K562 (cell line): ENCODE measurements around the gene ATP4B. TPM values are rescaled to one million over a fixed set of nuclear protein-coding genes. Genes with fewer than 3 reads are reported as not detected.

Experiments
- ATAC-seq: fragments of 200-7000 bp; cut with Tn5 transposase; 3 replicates; pipeline ENCODE4 v1.9.1; 2020; ENCODE audit warnings: moderate library complexity
- BruUV-seq: library from RNA; stranded (reverse); fragments of 400-500 nt; replicated peaks from 2 replicates; lab custom pipeline; 2021; lab: Mats Ljungman, UMichigan
- CTCF ChIA-PET: fragments of 300-600 bp; formaldehyde crosslinking; extraction: SDS; loops from one replicate; lab custom pipeline; 2021; ENCODE audit warnings: low intra/inter-chr PET ratio; lab: Yijun Ruan, JAX
- POLR2A ChIA-PET: fragments of 300-600, 350-650 bp; sonication (Branson Sonifier 250); formaldehyde crosslinking; extraction: SDS; loops from one replicate; lab custom pipeline; 2021; ENCODE audit warnings: antibody characterized with exemption, inconsistent platforms; lab: Yijun Ruan, JAX
- DNase-seq, 4 experiments: peaks; one replicate each; pipeline versions ENCODE4 v3.0.0 to v3.0.0-alpha.2; 2011 to 2018; ENCODE audit warnings: low spot score in 3 of 4, mixed read lengths in 3 of 4; ENCODE audit errors: extremely low read depth in 1 of 4
- FAIRE-seq: peaks from 2 replicates; lab custom pipeline; 2011; peaks lifted over from hg19 to GRCh38; lab: Jason Lieb, UNC
- H2AFZ ChIP-seq: 2 replicates; pipeline ENCODE4 v1.6.0; 2011; ENCODE audit warnings: low read depth, low read length, control low read depth, inconsistent platforms
- H3K27ac ChIP-seq: fragments of 200-600 bp; 3 replicates; pipeline ENCODE4 v1.8.0; 2011; ENCODE audit warnings: low read depth, mild to moderate bottlenecking, control low read depth, inconsistent platforms, low read length, moderate library complexity, mixed read lengths; ENCODE audit errors: extremely low read depth
- H3K27me3 ChIP-seq, 2 experiments: fragments of 300-600 bp in 1 of 2; 2 replicates in 1 of 2; 3 replicates in 1 of 2; pipeline versions ENCODE4 v1.6.0 to v1.8.0; 2011; ENCODE audit warnings: inconsistent platforms in 2 of 2, low read length in 2 of 2, mild to moderate bottlenecking in 1 of 2, mixed read lengths in 1 of 2, moderate library complexity in 1 of 2; ENCODE audit not compliant: control insufficient read depth in 2 of 2, insufficient read depth in 2 of 2
- H3K36me3 ChIP-seq: fragments of 300-600 bp; 3 replicates; pipeline ENCODE4 v1.8.0; 2011; ENCODE audit warnings: mild to moderate bottlenecking, low read length, inconsistent platforms; ENCODE audit not compliant: control insufficient read depth, insufficient read depth
- H3K4me1 ChIP-seq, 2 experiments: fragments of 200-600 bp in 1 of 2; replicated peaks in 1 of 2; 2 replicates in 1 of 2; 3 replicates in 1 of 2; pipeline versions ENCODE4 v1.5.1 to v1.8.0; 2011; ENCODE audit warnings: inconsistent platforms in 2 of 2, low read length in 2 of 2, mild to moderate bottlenecking in 1 of 2, mixed read lengths in 1 of 2, moderate library complexity in 1 of 2; ENCODE audit not compliant: control insufficient read depth in 2 of 2, insufficient read depth in 2 of 2
- H3K4me2 ChIP-seq: 2 replicates; pipeline ENCODE4 v1.6.1; 2011; ENCODE audit warnings: low read length, control low read depth, inconsistent platforms, mixed read lengths; ENCODE audit not compliant: insufficient read depth
- H3K4me3 ChIP-seq: fragments of 200-600 bp; sonication (generic), shearing (Covaris generic); 2 replicates; pipeline ENCODE4 v1.5.1; 2016; ENCODE audit warnings: control low read depth, inconsistent platforms
- H3K79me2 ChIP-seq: fragments of 200-600 bp; 3 replicates; pipeline ENCODE4 v1.8.0; 2011; ENCODE audit warnings: low read length, inconsistent platforms; ENCODE audit not compliant: control insufficient read depth, insufficient read depth
- H3K9ac ChIP-seq, 2 experiments: 2 replicates each; pipeline versions ENCODE4 v1.6.0 to v1.6.1; 2011; ENCODE audit warnings: low read depth in 2 of 2, low read length in 2 of 2, control low read depth in 1 of 2, inconsistent platforms in 1 of 2, mild to moderate bottlenecking in 1 of 2, mixed read lengths in 1 of 2; ENCODE audit not compliant: insufficient read depth in 1 of 2
- H3K9me1 ChIP-seq: one replicate; pipeline ENCODE4 v1.6.0; 2011; ENCODE audit warnings: inconsistent platforms, mild to moderate bottlenecking, low read length, moderate library complexity; ENCODE audit not compliant: control insufficient read depth, insufficient read depth
- H3K9me3 ChIP-seq: replicated peaks from 2 replicates; pipeline ENCODE4 v1.5.1; 2011; ENCODE audit warnings: low read depth, low read length, inconsistent platforms; ENCODE audit not compliant: control insufficient read depth, insufficient read depth
- H4K20me1 ChIP-seq: replicated peaks from 2 replicates; pipeline ENCODE4 v1.6.1; 2011; ENCODE audit warnings: low read length, inconsistent platforms, mixed read lengths; ENCODE audit not compliant: control insufficient read depth, insufficient read depth
- NFIC ChIP-seq: fragments of 450-650 bp; IDR thresholded peaks from 2 replicates; pipeline ENCODE4 v1.6.1; 2017; ENCODE audit warnings: mild to moderate bottlenecking, inconsistent platforms
- ZNF583 ChIP-seq: fragments of 250-450 bp; sonication (Bioruptor Pico); IDR thresholded peaks from 2 replicates; pipeline ENCODE4 v1.4.0; 2020
- WGBS: fragments of 100-300 bp; shearing (Covaris generic); methylation state at CpG from one replicate; pipeline ENCODE4 v1.1.6; 2016; ENCODE audit warnings: low coverage, mixed read lengths; ENCODE audit not compliant: insufficient coverage; ENCODE audit errors: missing lambda C conversion rate; 5-methylcytosine and 5-hydroxymethylcytosine counted together
- in situ Hi-C: fragments of 300-500 bp; cut with MboI; formaldehyde crosslinking; loops from 4 replicates; pipeline ENCODE4 v1.15.0; 2018; ENCODE audit warnings: inconsistent platforms, mixed read lengths
- intact Hi-C: fragments of 100-400 bp; cut with micrococcal nuclease; formaldehyde crosslinking; loops from 2 replicates; pipeline ENCODE4 v1.14.2; 2022
- polyA plus RNA-seq, 8 experiments: library from polyadenylated mRNA; depleted of rRNA in 4 of 8; stranded (reverse) in 5 of 8; unstranded in 3 of 8; fragments of >200 nt; fragmentation: Nextera tagmentation in 2 of 8; fragmentation: Illumina TruSeq in 1 of 8; extraction: Ambion mirVana in 2 of 8; extraction: Trizol in 1 of 8; gene quantifications; 2 replicates each; pipeline versions ENCODE4 v1.2.1 to v1.2.3, GENCODE V29; 2011 to 2014; ENCODE audit warnings: inconsistent platforms in 1 of 8, missing spikeins in 1 of 8
- total RNA-seq, 7 experiments: library from RNA; depleted of rRNA in 6 of 7; stranded (reverse); fragments of >200 nt in 6 of 7; fragmentation: Illumina TruSeq in 2 of 7; extraction: Trizol in 2 of 7; gene quantifications; 2 replicates each; pipeline versions ENCODE4 v1.2.1 to v1.2.3, GENCODE V29; 2011 to 2021; ENCODE audit warnings: low replicate concordance in 1 of 7

Gene ATP4B
- total and polyA plus RNA-seq, 9 of the 15 experiments (the other 6 are each of a cell fraction or from before 2014, with no cell fraction given) = not detected

DNA sequence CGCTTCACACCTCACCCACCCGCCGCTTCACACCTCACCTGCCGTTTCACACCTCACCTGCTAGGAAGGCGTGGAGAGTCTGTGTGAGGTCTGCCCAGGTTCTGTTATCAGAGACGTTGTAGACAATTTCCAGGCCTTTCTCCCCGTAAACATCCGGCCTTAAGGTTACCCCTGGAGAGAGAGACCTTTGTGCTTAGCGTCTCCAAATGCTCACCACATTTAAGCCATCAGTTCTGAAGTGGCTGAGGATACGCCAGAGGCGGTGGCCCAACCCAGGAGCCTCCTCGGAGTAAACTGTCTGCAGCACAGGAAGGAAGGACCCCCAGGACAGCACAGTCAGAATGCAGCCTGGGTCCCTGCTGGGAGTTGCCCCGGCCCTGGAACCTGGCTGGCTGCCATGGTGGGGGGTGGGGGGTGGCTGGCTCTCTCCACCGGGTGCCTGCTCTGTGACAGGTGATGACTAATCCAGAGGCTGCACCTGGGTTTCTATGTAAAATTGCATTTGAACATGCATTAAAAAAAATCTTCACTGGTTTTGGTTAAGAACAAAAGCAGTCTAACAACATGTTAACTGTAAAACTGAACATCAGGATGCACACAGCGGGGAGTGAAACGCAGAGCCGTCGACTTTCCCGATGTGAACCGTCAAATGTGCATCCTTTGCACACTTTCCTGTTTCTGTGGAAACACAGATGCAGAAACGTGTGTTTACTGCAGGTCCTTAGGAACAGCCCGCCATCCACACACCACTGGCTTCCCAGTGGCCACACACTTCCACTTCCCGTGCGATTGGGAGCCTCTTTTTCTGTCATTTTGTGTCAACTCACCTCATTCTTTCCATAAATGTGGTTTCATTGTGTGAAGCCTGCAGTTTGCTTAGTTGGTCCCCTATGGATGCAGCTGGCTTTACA, 4.5 kb downstream of the ATP4B start:
- in situ Hi-C loops = loop anchor here (10.0 kb wide), 1 partner anchor 261 kb away; no protein-coding TSS in a partner anchor
- no peak for ATAC-seq
- no peak for FAIRE-seq
- POLR2A ChIA-PET = no interaction called here
- no peak overlapping the region for H3K9ac ChIP-seq
- WGBS = 8% methylated on average over 22 of the region's 24 CpGs
- H3K4me3 ChIP-seq = no peak overlapping the region
- no peaks in the 10 kb centered on the region for H3K9me1 ChIP-seq
- H3K4me1 ChIP-seq = peaks cover 0 to 15% of the 10 kb centered on the region in 2 experiments; a peak in 2 of 5 replicates
- H3K79me2 ChIP-seq = no peaks in the 10 kb centered on the region
- TF ChIP-seq NFIC (peak; percentile 16; the same call in 1 of the 2 replicates), ZNF583 (CRISPR knock-in tag) (no peak)
- TF ChIP-seq, all 486 proteins: peak for 1
- intact Hi-C loops = no loop called here
- H3K27ac ChIP-seq = no peak overlapping the region
- H3K9me3 ChIP-seq = no peaks in the 10 kb centered on the region
- no peaks in the 10 kb centered on the region for H3K36me3 ChIP-seq
- BruUV-seq = no TSS peak
- DNase-seq = peak in 1 of 4 experiments; percentile 18
- peaks cover 18 to 70% of the 10 kb centered on the region in 2 experiments for H3K27me3 ChIP-seq
- no peak overlapping the region for H3K4me2 ChIP-seq
- H2AFZ ChIP-seq = no peak overlapping the region
- H4K20me1 ChIP-seq = no peaks in the 10 kb centered on the region; the same call in 1 of the 2 replicates
- CTCF ChIA-PET = no interaction called here
